Measurements from ENCODE around the gene GDI1. TPM values are rescaled to one million over a fixed set of nuclear protein-coding genes. Genes with fewer than 3 reads are reported as not detected.

Gene GDI1
- total RNA-seq, 2 donors from 2014 or later = 63.0 to 83.0 TPM

DNA sequence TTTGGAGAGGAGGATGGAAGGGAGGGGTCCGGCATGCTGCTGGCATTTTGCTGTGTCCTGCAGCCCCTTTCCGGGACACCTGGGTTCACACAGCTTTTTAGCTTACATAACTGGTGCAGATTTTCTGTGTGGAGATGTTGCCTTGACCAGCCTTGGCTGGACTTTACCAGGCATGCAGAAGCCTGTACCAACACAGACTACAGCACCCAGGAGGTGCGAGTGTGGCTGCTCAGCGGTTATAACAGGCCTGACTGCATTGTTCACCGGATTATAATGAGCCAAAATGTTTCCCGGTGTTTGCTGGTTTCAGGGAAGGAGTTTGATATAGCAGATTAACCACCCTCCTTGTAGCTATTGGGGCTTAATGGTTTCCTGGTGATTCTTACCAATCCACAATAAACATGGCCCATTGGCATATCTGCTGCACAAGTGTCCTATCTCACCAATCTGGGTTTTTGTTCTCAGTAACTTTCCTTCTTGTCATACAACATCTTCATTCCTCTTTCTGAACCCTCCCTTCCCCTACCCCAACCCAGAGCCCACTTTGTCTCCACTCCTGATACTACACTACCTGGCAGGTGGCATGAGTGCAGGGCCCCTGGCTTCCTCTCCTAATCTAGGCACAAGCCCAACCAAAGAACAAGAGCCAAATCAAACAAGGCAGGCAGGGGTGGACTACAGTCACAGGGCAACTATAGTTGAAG is 34.9 kb upstream of the GDI1 start:
- Histone ChIP-seq H3K9me3 (no peaks in the 10 kb centered on the region), H3K9ac (ENCODE audit: low read depth in 2 of 2, low read length in 2 of 2) (no peak overlapping the region), H3K27me3 (no peaks in the 10 kb centered on the region), H3K4me1 (no peaks in the 10 kb centered on the region), H3K36me3 (no peaks in the 10 kb centered on the region), H3K27ac (no peak overlapping the region), H3K4me3 (no peak overlapping the region)
- DNase-seq = no peak
- intact Hi-C loops (cut with DNase I) = loop anchor here (5.0 kb wide), 1 partner anchor 130 kb away; no protein-coding TSS in a partner anchor
- TF ChIP-seq CTCF (IDR thresholded peaks at IDR 0.05) = no peak

DNA sequence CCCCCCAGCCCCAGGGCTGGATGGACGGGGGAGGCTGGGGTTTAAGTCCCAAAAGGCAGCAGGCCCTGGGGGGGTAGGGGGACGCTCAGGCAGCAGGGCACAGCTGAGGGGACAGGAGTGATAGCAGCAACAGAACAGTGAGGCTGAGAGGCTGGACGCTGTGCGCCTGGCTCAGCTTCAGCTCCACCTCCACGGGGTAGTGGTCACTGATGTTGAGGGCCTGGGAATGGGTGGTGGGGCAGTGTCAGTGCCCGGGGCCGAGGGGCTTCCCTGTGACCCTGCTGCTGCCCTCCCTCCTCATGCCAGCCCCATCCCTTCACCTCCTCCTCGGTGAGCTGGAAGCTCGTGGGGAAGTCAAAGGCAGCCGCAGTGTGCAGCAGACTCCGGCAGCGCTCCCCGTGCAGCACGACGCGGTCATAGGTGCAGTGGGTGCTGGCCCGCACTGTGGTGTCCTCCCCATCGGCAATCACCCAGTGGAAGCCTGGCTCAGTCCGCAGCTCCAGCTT is 34.3 kb upstream of the GDI1 start:
- no peaks in the 10 kb centered on the region for H3K4me1 ChIP-seq
- no peaks in the 10 kb centered on the region for H3K9me3 ChIP-seq
- DNase-seq = no peak
- no peak for TF ChIP-seq CTCF (IDR thresholded peaks at IDR 0.05)
- no peaks in the 10 kb centered on the region for H3K27me3 ChIP-seq
- intact Hi-C loops (cut with DNase I) = loop anchor here (5.0 kb wide), 1 partner anchor 130 kb away; no protein-coding TSS in a partner anchor
- H3K27ac ChIP-seq = no peak overlapping the region
- no peak overlapping the region for H3K9ac ChIP-seq (ENCODE audit: low read depth in 2 of 2, low read length in 2 of 2)
- H3K4me3 ChIP-seq = no peak overlapping the region
- no peaks in the 10 kb centered on the region for H3K36me3 ChIP-seq

GRCh38 chrX:154403192-154403591 is 33.8 kb upstream of the GDI1 start:
- intact Hi-C loops (cut with DNase I) = loop anchor here (5.0 kb wide), 1 partner anchor 129 kb away; no protein-coding TSS in a partner anchor
- TF ChIP-seq CTCF (IDR thresholded peaks at IDR 0.05) = no peak
- Histone ChIP-seq H3K36me3 (no peaks in the 10 kb centered on the region), H3K4me3 (no peak overlapping the region), H3K9ac (ENCODE audit: low read depth in 2 of 2, low read length in 2 of 2) (no peak overlapping the region), H3K27me3 (no peaks in the 10 kb centered on the region), H3K4me1 (no peaks in the 10 kb centered on the region), H3K9me3 (no peaks in the 10 kb centered on the region), H3K27ac (no peak overlapping the region)
- DNase-seq = no peak

GRCh38 chrX:154403858-154404257 is 33.1 kb upstream of the GDI1 start:
- intact Hi-C loops (cut with DNase I) = loop anchor here (5.0 kb wide), 1 partner anchor 128 kb away; no protein-coding TSS in a partner anchor
- Histone ChIP-seq H3K9ac (ENCODE audit: low read depth in 2 of 2, low read length in 2 of 2) (no peak overlapping the region), H3K9me3 (no peaks in the 10 kb centered on the region), H3K36me3 (no peaks in the 10 kb centered on the region), H3K4me3 (no peak overlapping the region), H3K4me1 (no peaks in the 10 kb centered on the region), H3K27ac (no peak overlapping the region), H3K27me3 (no peaks in the 10 kb centered on the region)
- TF ChIP-seq CTCF (IDR thresholded peaks at IDR 0.05) = no peak
- DNase-seq = no peak

DNA sequence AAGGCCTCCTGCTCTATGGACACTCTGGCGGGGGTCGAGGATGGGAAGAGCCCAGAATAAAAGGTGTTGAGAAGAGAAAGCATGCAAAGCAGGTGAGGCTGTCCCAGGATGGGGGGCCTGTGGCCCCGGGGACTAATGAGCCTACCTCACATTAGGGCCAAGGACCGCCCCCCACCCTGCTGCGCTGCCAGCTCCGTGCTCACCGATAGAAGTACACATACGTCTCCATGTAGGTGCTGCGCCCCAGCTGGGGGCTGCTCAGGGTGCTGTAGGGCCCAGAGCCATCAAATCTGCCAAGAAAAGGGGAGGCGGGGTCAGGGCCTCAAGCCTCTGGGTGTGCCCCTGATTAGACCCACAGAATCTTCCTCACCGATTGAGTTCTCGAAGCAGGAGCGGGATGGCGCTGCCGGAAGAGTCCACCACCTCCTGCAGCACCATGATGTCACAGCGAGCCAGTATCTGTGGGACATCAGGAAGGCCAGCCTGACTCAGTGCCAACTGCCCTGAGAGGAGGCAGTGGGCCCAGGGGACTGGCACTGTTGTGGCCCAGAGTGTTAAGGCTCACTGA is 32.2 kb upstream of the GDI1 start:
- intact Hi-C loops (cut with DNase I) = loop anchor here (5.0 kb wide), 1 partner anchor 128 kb away; no protein-coding TSS in a partner anchor
- TF ChIP-seq CTCF (IDR thresholded peaks at IDR 0.05) = no peak

More for the DNA sequence above, 32.2 kb upstream of the GDI1 start:
- no peaks in the 10 kb centered on the region for H3K9me3 ChIP-seq
- H3K27me3 ChIP-seq = no peaks in the 10 kb centered on the region
- no peak for DNase-seq
- H3K36me3 ChIP-seq = no peaks in the 10 kb centered on the region
- no peaks in the 10 kb centered on the region for H3K4me1 ChIP-seq
- H3K4me3 ChIP-seq = no peak overlapping the region
- H3K27ac ChIP-seq = no peak overlapping the region
- H3K9ac ChIP-seq (ENCODE audit: low read depth in 2 of 2, low read length in 2 of 2) = no peak overlapping the region
